Coronary artery (tissue), 2 donors: ENCODE results near the gene OTOR.

ENCODE experiments used
- DNase-seq: peaks from one replicate; pipeline ENCODE4 v3.0.0-alpha.2; 2017; ENCODE audit warnings: low spot score
- H3K27ac ChIP-seq, 2 donors: fragments of 200-600 bp; sonication (generic); one replicate each; pipeline ENCODE4 v1.5.1; 2016 to 2019
- H3K4me3 ChIP-seq: fragments of 200-600 bp; sonication (generic); 2 replicates; pipeline ENCODE4 v1.5.1; 2016; ENCODE audit warnings: mild to moderate bottlenecking, moderate library complexity
- TF ChIP-seq, protein P1 (sequence below): fragments of 200-600 bp; sonication (generic); IDR thresholded peaks from one replicate; pipeline ENCODE4 v1.5.1; 2019; ENCODE audit warnings: antibody characterized with exemption

The OTOR gene

DNA sequence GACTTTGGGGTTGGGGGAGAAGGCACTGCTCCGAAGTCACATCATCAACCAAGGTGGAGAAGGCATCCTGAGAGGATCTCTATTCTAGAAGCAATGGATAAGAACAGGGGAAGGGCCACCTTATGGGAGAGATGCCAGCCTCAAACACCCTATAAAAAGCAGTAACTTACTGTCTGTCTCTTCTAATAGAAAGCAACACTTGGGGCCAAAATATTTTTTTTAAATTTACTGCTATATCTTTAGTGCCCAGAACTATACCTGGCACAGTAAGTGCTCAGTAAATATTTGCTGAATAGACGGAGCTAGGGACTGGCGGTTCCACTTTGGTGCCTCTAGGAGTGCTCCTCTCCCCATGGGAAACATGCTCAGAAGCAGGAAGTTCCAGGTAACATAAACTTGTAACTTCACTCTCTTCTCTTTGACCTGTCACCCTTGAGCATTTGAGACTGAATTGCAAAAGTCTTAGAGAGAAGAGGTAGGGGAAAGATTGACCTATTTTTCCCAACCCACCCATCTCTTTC is 807 bp upstream of the OTOR start:
- DNase-seq: no peak
- no peak overlapping the region for H3K4me3 ChIP-seq
- TF ChIP-seq, protein P1, sequence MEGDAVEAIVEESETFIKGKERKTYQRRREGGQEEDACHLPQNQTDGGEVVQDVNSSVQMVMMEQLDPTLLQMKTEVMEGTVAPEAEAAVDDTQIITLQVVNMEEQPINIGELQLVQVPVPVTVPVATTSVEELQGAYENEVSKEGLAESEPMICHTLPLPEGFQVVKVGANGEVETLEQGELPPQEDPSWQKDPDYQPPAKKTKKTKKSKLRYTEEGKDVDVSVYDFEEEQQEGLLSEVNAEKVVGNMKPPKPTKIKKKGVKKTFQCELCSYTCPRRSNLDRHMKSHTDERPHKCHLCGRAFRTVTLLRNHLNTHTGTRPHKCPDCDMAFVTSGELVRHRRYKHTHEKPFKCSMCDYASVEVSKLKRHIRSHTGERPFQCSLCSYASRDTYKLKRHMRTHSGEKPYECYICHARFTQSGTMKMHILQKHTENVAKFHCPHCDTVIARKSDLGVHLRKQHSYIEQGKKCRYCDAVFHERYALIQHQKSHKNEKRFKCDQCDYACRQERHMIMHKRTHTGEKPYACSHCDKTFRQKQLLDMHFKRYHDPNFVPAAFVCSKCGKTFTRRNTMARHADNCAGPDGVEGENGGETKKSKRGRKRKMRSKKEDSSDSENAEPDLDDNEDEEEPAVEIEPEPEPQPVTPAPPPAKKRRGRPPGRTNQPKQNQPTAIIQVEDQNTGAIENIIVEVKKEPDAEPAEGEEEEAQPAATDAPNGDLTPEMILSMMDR: no peak
- no peak overlapping the region for H3K27ac ChIP-seq

DNA sequence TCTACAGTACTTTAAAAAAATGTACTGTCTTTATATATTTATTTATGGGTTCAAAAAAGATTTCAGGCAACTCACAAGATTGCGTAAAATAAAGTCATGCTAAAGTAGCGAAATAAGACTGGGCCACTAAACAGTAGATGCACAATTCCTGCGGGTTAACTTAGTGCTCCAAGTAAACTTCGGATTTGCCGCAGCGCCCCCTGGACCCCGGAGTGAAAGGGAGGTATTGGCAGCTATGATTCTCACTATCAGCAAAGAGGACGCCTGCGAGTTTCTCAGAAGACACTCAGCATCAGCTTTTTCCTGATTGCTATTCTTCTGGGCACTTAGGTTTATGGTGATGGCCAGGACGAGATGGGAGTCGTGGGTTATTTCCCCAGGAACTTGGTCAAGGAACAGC is 1.4 kb downstream of the OTOR start:
- Histone ChIP-seq H3K27ac (no peak overlapping the region), H3K4me3 (no peak overlapping the region)
- TF ChIP-seq, protein P1: no peak
- no peak for DNase-seq

DNA sequence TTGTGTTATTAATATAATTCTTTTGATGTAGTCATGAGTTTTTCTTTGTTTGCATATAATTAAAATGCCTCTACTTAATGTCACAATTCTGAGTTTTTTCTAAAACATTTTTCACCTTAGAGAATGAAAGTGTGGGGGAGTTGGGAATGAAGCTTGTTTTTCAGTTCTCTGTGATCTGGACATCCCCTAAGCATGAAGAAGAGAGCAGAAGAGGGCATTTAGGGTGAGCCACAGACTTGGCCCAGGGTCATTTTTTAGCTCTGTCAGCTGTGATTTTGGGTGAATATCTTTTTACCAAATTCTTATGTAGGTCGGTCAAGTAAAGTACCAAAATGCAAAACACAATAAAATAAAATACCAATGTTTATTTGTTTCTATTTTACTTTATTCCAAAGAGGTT is 3.9 kb downstream of the OTOR start:
- Histone ChIP-seq H3K27ac (no peak overlapping the region), H3K4me3 (no peak overlapping the region)
- TF ChIP-seq, protein P1: no peak
- no peak for DNase-seq

DNA sequence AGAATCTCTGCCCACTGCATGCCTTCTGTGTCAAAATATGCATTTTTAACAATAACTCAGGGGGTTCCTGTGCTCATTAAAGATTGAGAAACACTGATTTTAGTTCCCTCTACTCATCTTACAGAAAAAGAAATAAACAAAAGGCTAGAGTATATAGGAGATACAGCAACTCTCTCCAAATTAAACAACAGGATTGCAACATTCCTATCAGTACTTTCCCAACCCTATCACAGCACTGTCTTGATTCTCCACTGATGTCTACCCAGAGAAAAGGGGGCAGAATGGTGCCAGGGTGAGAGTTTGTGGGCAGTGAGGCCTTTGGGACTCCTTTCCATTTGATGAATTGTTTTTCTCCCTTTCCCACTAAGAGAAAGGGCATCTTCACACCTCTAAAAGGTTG is 4.7 kb downstream of the OTOR start:
- no peak for DNase-seq
- H3K27ac ChIP-seq: no peak overlapping the region
- H3K4me3 ChIP-seq: no peak overlapping the region
- TF ChIP-seq, protein P1: no peak

DNA sequence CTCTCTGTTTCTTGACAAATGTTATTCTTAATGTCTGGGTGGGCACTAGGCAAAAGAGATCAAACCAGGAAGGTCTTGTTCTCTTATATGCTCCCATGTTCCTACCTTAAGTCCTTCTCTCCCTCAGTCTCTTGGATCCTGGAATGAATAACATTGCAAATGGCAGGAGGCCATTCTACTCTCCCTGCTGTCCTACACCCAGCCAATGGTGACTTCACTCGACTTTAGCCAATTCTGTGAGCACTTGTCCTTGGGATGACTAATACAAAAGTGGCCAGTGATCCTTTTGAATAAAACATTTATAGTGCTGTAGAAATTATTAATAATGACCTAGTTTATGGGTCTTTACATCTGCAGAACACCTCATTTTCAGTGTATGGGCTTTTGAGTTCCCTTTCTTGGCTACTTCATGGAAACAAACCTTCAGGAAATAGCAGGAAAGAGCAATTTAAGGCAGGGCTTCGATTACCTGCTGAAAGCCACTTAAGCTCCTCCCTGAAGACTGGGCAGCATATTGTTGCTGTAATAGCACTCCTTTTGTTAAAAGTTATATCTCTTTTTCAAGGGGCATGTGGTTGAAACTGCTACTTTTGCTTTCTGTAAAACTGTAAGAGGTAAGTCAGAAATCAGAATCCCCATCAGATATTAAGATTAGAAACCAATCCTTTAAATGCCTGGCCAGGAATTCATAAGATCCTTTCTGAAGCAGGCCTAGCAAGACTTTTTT is 10.5 kb downstream of the OTOR start:
- no peak overlapping the region for H3K27ac ChIP-seq
- no peak for DNase-seq
- H3K4me3 ChIP-seq: no peak overlapping the region
- TF ChIP-seq, protein P1: no peak

DNA sequence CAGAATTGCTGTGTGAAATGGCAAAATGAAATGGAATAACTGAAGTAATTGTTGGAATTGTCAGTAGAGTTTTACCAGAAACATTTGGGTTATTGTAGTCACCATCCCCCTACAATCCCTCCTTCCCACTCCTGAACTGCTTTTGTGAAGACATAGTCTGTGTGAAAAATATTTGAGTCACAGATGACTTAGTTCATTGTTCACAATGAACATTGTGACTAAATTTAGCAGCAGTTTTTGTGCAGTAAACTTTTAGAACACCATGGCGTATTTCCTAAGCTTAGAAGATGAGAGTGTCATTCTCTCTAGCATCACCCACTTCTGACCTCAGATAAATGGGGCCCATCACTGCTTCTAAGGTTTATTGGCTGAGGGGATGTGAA is 11.0 kb downstream of the OTOR start:
- H3K27ac ChIP-seq: no peak overlapping the region
- DNase-seq: no peak
- no peak overlapping the region for H3K4me3 ChIP-seq

More for the DNA sequence above, 11.0 kb downstream of the OTOR start:
- TF ChIP-seq, protein P1: no peak
